ENCODE results near the gene CXorf49.
"Not testable (repeated sequence)": the region's sequence is repeated elsewhere in the genome, so short reads cannot be mapped to it uniquely, and the experiment has no call there.

Gene CXorf49

GRCh38 chrX:71718185-71718584 is at the start of gene CXorf49:
TSS of gene CXorf49 (minus strand) at chrX:71718285. CDS start at chrX:71718151, 134 bp downstream.
- DNase-seq (ENCODE audit: low spot score) = not testable (repeated sequence)

- not testable (repeated sequence) for DNase-seq (ENCODE audit: low spot score)
Observed at GRCh38 chrX:71767134-71767533, 49.0 kb upstream of the CXorf49 start.

- DNase-seq (ENCODE audit: low spot score) = not testable (repeated sequence)
Observed at GRCh38 chrX:71765613-71766012, 47.5 kb upstream of the CXorf49 start.

- not testable (repeated sequence) for DNase-seq (ENCODE audit: low spot score)
Observed at GRCh38 chrX:71764832-71765231, 46.7 kb upstream of the CXorf49 start.

- not testable (repeated sequence) for DNase-seq (ENCODE audit: low spot score)
Observed at GRCh38 chrX:71763049-71763448, 45.0 kb upstream of the CXorf49 start, which contains the start of gene CXorf49B. TSS of gene CXorf49B (plus strand) at chrX:71763349. CDS start at chrX:71763424, 75 bp downstream.

GRCh38 chrX:71760688-71761281 is 42.7 kb upstream of the CXorf49 start:
- DNase-seq (ENCODE audit: low spot score) = not testable (repeated sequence)

- DNase-seq (ENCODE audit: low spot score) = not testable (repeated sequence)
Observed at GRCh38 chrX:71720289-71720886, 2.3 kb upstream of the CXorf49 start.

GRCh38 chrX:71719195-71719594 is 1.1 kb upstream of the CXorf49 start:
- not testable (repeated sequence) for DNase-seq (ENCODE audit: low spot score)

- not testable (repeated sequence) for DNase-seq (ENCODE audit: low spot score)
Observed at GRCh38 chrX:71716323-71716722, 1.8 kb downstream of the CXorf49 start.

GRCh38 chrX:71715551-71715950 is 2.5 kb downstream of the CXorf49 start:
- DNase-seq (ENCODE audit: low spot score) = not testable (repeated sequence)

- not testable (repeated sequence) for DNase-seq (ENCODE audit: low spot score)
Observed at GRCh38 chrX:71714064-71714463, 4.0 kb downstream of the CXorf49 start.

GRCh38 chrX:71702853-71703252 is 15.2 kb downstream of the CXorf49 start:
- DNase-seq (ENCODE audit: low spot score) = not testable (repeated sequence)

GRCh38 chrX:71699023-71699344 is 19.1 kb downstream of the CXorf49 start:
- DNase-seq (ENCODE audit: low spot score) = not testable (repeated sequence)

- not testable (repeated sequence) for DNase-seq (ENCODE audit: low spot score)
Observed at GRCh38 chrX:71698299-71699022, 19.6 kb downstream of the CXorf49 start.

- not testable (repeated sequence) for DNase-seq (ENCODE audit: low spot score)
Observed at GRCh38 chrX:71697466-71698298, 20.4 kb downstream of the CXorf49 start.

GRCh38 chrX:71696641-71697465 is 21.2 kb downstream of the CXorf49 start:
- DNase-seq (ENCODE audit: low spot score) = not testable (repeated sequence)

- DNase-seq (ENCODE audit: low spot score) = no peak
Observed at GRCh38 chrX:71679575-71680207, 38.4 kb downstream of the CXorf49 start.

- not testable (repeated sequence) for DNase-seq (ENCODE audit: low spot score)
Observed at GRCh38 chrX:71677195-71677594, 40.9 kb downstream of the CXorf49 start.

- not testable (repeated sequence) for DNase-seq (ENCODE audit: low spot score)
Observed at GRCh38 chrX:71676068-71676795, 41.9 kb downstream of the CXorf49 start.

GRCh38 chrX:71675636-71676035 is 42.4 kb downstream of the CXorf49 start:
- not testable (repeated sequence) for DNase-seq (ENCODE audit: low spot score)
